ENCODE measurements around the gene MGAT4C. TPM values are rescaled to one million over a fixed set of nuclear protein-coding genes. Genes with fewer than 3 reads are reported as not detected.
"Not testable (repeated sequence)": the region's sequence is repeated elsewhere in the genome, so short reads cannot be mapped to it uniquely, and the experiment has no call there.

Gene MGAT4C
- polyA plus RNA-seq (2012; ENCODE audit: low read depth, missing spikeins), result 0.04 TPM

DNA sequence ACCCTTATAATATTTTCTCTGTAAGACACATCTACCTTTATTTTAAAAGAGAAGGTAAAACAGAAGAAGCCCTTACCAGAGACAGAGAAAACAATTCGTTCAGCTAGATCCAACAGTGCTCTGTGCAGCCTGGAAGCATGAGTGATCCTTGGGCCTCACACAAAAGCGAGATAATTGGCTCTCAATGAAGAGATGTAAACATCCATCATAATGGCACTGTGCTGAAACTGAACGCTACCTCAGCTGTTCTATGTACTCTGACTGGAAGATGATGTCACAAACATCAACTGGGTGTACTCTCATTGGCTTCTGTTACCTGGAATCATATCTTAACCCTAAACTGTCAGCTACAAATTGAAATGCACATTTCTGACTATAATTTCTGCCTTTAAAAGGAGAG, at the start of gene MGAT4C:
Gene MGAT4C, minus strand, starts transcription at position 229 of the 400 bp plus-strand sequence.
- FAIRE-seq, result no peak
- TF ChIP-seq PAX5 (IDR thresholded peaks at IDR 0.05; ENCODE audit: insufficient read depth, low read length, severe bottlenecking), result no peak
- no peak for TF ChIP-seq POLR2A (IDR thresholded peaks at IDR 0.05; ENCODE audit: low read depth, low read length)
- TF ChIP-seq SPI1 (IDR thresholded peaks at IDR 0.05; ENCODE audit: low read depth, low read length), result no peak
- no peak for TF ChIP-seq TAF1 (IDR thresholded peaks at IDR 0.05; ENCODE audit: low read depth, low read length)
- TF ChIP-seq POLR2AphosphoS5 (IDR thresholded peaks at IDR 0.05; ENCODE audit: low read depth, low read length), result no peak
- TF ChIP-seq POU2F2 (IDR thresholded peaks at IDR 0.05; ENCODE audit: low read depth, low read length), result no peak
- no peak for DNase-seq (ENCODE audit: insufficient read length, low spot score)

- DNase-seq (ENCODE audit: insufficient read length, low spot score); FAIRE-seq: not testable (repeated sequence)
These were observed 40.2 kb upstream of the MGAT4C start for GRCh38 chr12:86296396-86296795.

GRCh38 chr12:86293682-86294240, 37.6 kb upstream of the MGAT4C start:
- TF ChIP-seq POU2F2 (IDR thresholded peaks at IDR 0.05; ENCODE audit: low read depth, low read length), result no peak
- no peak for TF ChIP-seq POLR2A (IDR thresholded peaks at IDR 0.05; ENCODE audit: low read depth, low read length)
- no peak for TF ChIP-seq SPI1 (IDR thresholded peaks at IDR 0.05; ENCODE audit: low read depth, low read length)
- TF ChIP-seq POLR2AphosphoS5 (IDR thresholded peaks at IDR 0.05; ENCODE audit: low read depth, low read length), result no peak
- no peak for TF ChIP-seq TAF1 (IDR thresholded peaks at IDR 0.05; ENCODE audit: low read depth, low read length)
- TF ChIP-seq PAX5 (IDR thresholded peaks at IDR 0.05; ENCODE audit: insufficient read depth, low read length, severe bottlenecking), result no peak
- FAIRE-seq (no peak), DNase-seq (ENCODE audit: insufficient read length, low spot score) (no peak)

DNA sequence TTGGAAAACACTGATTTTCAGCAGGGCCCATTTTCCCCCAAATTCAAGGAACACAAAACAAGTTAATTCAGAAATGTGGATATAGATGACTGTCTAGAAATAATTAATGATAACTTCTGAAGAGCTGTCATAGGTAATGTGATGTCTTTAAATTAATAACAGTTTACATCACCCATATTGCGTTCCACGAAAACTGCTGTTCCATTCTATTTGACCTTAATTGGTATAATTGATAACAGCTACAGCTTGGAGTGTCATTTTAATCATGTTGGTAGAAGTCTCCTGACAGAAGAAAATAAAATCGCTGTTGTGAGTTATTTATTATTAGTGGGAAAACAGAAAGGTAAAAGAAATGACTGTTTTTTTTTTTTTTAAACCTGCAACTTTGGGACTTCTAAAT, 36.3 kb upstream of the MGAT4C start:
- DNase-seq (ENCODE audit: insufficient read length, low spot score) (no peak), FAIRE-seq (no peak)

GRCh38 chr12:86290615-86291014, 34.4 kb upstream of the MGAT4C start:
- DNase-seq (ENCODE audit: insufficient read length, low spot score), result no peak
- no peak for FAIRE-seq
- TF ChIP-seq SPI1 (IDR thresholded peaks at IDR 0.05; ENCODE audit: low read depth, low read length), result no peak
- TF ChIP-seq PAX5 (IDR thresholded peaks at IDR 0.05; ENCODE audit: insufficient read depth, low read length, severe bottlenecking), result no peak
- no peak for TF ChIP-seq POLR2A (IDR thresholded peaks at IDR 0.05; ENCODE audit: low read depth, low read length)
- TF ChIP-seq POU2F2 (IDR thresholded peaks at IDR 0.05; ENCODE audit: low read depth, low read length), result no peak

More for the DNA sequence above, 36.3 kb upstream of the MGAT4C start:
- TF ChIP-seq TAF1 (IDR thresholded peaks at IDR 0.05; ENCODE audit: low read depth, low read length) (no peak), POLR2A (IDR thresholded peaks at IDR 0.05; ENCODE audit: low read depth, low read length) (no peak), SPI1 (IDR thresholded peaks at IDR 0.05; ENCODE audit: low read depth, low read length) (no peak), POU2F2 (IDR thresholded peaks at IDR 0.05; ENCODE audit: low read depth, low read length) (no peak), PAX5 (IDR thresholded peaks at IDR 0.05; ENCODE audit: insufficient read depth, low read length, severe bottlenecking) (no peak), POLR2AphosphoS5 (IDR thresholded peaks at IDR 0.05; ENCODE audit: low read depth, low read length) (no peak)

- TF ChIP-seq TAF1 (IDR thresholded peaks at IDR 0.05; ENCODE audit: low read depth, low read length) (no peak), POLR2AphosphoS5 (IDR thresholded peaks at IDR 0.05; ENCODE audit: low read depth, low read length) (no peak), POLR2A (IDR thresholded peaks at IDR 0.05; ENCODE audit: low read depth, low read length) (no peak), POU2F2 (IDR thresholded peaks at IDR 0.05; ENCODE audit: low read depth, low read length) (no peak), SPI1 (IDR thresholded peaks at IDR 0.05; ENCODE audit: low read depth, low read length) (no peak), PAX5 (IDR thresholded peaks at IDR 0.05; ENCODE audit: insufficient read depth, low read length, severe bottlenecking) (no peak)
- DNase-seq (ENCODE audit: insufficient read length, low spot score) (no peak), FAIRE-seq (no peak)
These were observed 29.9 kb upstream of the MGAT4C start for GRCh38 chr12:86286119-86286518.

DNA sequence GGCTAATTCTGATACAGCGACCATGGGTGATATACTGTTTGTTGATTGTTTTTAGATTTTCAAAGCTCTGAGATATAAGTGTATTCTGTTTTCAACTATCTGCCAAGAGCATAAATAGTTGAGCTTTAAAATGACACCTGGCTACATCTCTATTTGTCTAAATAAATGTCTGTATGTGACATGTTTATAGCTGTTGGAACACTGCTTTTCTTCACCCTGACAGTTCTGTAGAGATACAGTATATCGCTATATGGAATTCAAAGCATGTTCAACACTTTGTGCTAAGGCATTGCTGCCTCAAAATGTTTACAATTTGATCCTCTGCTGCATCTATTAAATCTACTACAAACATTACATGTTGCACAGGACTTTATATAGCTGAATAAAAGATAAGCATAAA, 27.4 kb upstream of the MGAT4C start:
- FAIRE-seq (no peak), DNase-seq (ENCODE audit: insufficient read length, low spot score) (no peak)
- TF ChIP-seq POU2F2 (IDR thresholded peaks at IDR 0.05; ENCODE audit: low read depth, low read length) (no peak), POLR2AphosphoS5 (IDR thresholded peaks at IDR 0.05; ENCODE audit: low read depth, low read length) (no peak), POLR2A (IDR thresholded peaks at IDR 0.05; ENCODE audit: low read depth, low read length) (no peak), SPI1 (IDR thresholded peaks at IDR 0.05; ENCODE audit: low read depth, low read length) (no peak), PAX5 (IDR thresholded peaks at IDR 0.05; ENCODE audit: insufficient read depth, low read length, severe bottlenecking) (no peak), TAF1 (IDR thresholded peaks at IDR 0.05; ENCODE audit: low read depth, low read length) (no peak)

DNA sequence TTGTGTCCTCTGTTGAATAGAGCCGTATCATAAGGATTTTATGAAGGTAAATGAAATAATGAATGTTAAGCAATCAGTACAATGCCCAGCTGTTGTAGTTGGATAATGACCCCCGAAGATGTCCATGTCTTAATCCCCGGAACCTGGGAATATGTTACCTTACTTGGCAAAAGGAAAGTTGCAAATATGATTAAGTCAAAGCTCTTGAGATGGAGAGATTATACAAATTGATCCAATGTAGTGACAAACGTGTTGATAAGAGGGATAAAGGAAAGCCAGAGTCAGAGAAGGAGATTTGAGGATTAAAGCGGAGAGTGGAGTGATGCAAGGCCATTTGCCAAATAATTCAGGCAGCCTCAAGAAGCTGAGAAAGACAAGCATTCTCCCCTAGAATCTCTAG, 19.2 kb upstream of the MGAT4C start:
- no peak for DNase-seq (ENCODE audit: insufficient read length, low spot score)
- TF ChIP-seq POU2F2 (IDR thresholded peaks at IDR 0.05; ENCODE audit: low read depth, low read length), result no peak
- TF ChIP-seq TAF1 (IDR thresholded peaks at IDR 0.05; ENCODE audit: low read depth, low read length), result no peak
- TF ChIP-seq SPI1 (IDR thresholded peaks at IDR 0.05; ENCODE audit: low read depth, low read length), result no peak
- TF ChIP-seq POLR2A (IDR thresholded peaks at IDR 0.05; ENCODE audit: low read depth, low read length), result no peak
- no peak for FAIRE-seq

DNA sequence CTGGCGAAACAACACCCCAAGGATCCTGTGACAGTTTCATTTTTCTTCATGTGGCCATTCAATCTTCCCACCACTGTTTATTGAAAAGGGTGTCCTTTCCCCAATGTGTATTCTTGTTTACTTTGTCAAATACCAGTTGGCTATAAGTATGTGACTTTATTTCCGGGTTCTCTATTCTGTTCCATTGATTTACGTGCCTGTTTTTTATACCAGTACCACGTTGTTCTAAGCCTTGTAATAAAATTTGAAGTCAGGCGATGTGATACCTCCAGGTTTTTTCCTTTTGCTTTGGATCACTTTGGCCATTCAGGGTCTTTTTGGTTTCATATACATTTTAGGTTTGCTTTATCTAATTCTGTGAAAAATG, 9.1 kb upstream of the MGAT4C start:
- TF ChIP-seq TAF1 (IDR thresholded peaks at IDR 0.05; ENCODE audit: low read depth, low read length) (no peak), POLR2AphosphoS5 (IDR thresholded peaks at IDR 0.05; ENCODE audit: low read depth, low read length) (no peak), PAX5 (IDR thresholded peaks at IDR 0.05; ENCODE audit: insufficient read depth, low read length, severe bottlenecking) (no peak), POU2F2 (IDR thresholded peaks at IDR 0.05; ENCODE audit: low read depth, low read length) (no peak), SPI1 (IDR thresholded peaks at IDR 0.05; ENCODE audit: low read depth, low read length) (no peak), POLR2A (IDR thresholded peaks at IDR 0.05; ENCODE audit: low read depth, low read length) (no peak)
- FAIRE-seq (no peak), DNase-seq (ENCODE audit: insufficient read length, low spot score) (no peak)

DNA sequence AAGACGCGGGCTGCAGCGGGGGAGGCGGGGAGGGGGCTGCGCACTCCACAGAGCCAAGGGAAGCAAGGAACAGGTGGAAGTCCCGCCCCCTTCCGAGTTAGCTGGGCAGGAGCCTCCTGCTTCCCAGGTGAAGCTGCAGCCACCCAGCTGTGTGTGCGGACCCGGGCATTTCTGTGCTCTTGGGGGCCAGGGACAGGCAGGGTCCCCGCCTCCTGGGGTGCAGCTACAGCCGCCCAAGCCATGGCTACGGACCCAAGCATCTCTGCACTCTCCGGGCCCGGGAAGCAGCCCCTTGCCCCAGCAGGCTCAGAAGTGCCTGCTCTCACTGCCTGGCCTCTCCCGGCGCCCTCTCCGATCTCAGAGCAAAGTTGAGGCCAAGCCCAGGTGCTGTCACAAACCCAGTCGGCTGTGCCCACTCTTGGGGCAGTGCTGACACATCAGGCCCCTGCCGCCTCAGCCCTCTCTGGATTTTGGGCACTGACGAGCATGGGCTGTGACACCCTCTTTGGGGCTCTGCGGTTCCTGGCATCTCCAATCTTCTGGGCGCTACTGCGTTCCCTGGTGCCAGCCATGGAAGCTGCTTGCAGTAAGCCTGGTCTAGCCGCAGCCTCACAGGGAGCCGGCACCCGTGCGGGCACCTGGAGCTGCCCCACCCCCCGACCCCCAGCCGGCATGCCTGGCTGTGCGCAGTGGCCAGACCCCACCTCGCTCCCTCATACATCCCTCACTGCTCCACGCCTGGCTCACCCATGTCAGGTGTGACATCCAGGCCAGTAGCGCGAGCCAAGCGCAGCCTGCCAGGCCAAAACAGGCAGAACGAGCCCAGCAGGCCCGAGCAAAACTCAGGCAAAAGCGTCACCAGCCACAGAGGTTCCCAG, 8.5 kb upstream of the MGAT4C start:
- TF ChIP-seq POLR2AphosphoS5 (IDR thresholded peaks at IDR 0.05; ENCODE audit: low read depth, low read length), result no peak
- TF ChIP-seq TAF1 (IDR thresholded peaks at IDR 0.05; ENCODE audit: low read depth, low read length), result no peak
- TF ChIP-seq SPI1 (IDR thresholded peaks at IDR 0.05; ENCODE audit: low read depth, low read length), result no peak
- no peak for TF ChIP-seq POLR2A (IDR thresholded peaks at IDR 0.05; ENCODE audit: low read depth, low read length)
- no peak for TF ChIP-seq POU2F2 (IDR thresholded peaks at IDR 0.05; ENCODE audit: low read depth, low read length)
- no peak for TF ChIP-seq PAX5 (IDR thresholded peaks at IDR 0.05; ENCODE audit: insufficient read depth, low read length, severe bottlenecking)
- FAIRE-seq (no peak), DNase-seq (ENCODE audit: insufficient read length, low spot score) (no peak)
